Fibroblast of skin of back (primary cell): Measurements from ENCODE around the gene NAA40. TPM values are rescaled to one million over a fixed set of nuclear protein-coding genes. Genes with fewer than 3 reads are reported as not detected.
A peak's percentile ranks its signal among the peaks of the same experiment; 100 is the strongest.

Experiments
- DNase-seq: peaks from one replicate; pipeline ENCODE4 v3.0.0-alpha.2; 2013
- polyA plus RNA-seq, 2 experiments: library from polyadenylated mRNA; unstranded; fragments of 120-200 nt; gene quantifications; one replicate each; pipeline ENCODE4 v1.2.1, GENCODE V29; 2013; ENCODE audit not compliant: insufficient read length in 2 of 2

NAA40 gene
- 17.6 TPM for polyA plus RNA-seq (2013, experiment 1 of 2; ENCODE audit: insufficient read length)
- polyA plus RNA-seq (2013, experiment 2 of 2; ENCODE audit: insufficient read length) = 10.4 TPM

DNA sequence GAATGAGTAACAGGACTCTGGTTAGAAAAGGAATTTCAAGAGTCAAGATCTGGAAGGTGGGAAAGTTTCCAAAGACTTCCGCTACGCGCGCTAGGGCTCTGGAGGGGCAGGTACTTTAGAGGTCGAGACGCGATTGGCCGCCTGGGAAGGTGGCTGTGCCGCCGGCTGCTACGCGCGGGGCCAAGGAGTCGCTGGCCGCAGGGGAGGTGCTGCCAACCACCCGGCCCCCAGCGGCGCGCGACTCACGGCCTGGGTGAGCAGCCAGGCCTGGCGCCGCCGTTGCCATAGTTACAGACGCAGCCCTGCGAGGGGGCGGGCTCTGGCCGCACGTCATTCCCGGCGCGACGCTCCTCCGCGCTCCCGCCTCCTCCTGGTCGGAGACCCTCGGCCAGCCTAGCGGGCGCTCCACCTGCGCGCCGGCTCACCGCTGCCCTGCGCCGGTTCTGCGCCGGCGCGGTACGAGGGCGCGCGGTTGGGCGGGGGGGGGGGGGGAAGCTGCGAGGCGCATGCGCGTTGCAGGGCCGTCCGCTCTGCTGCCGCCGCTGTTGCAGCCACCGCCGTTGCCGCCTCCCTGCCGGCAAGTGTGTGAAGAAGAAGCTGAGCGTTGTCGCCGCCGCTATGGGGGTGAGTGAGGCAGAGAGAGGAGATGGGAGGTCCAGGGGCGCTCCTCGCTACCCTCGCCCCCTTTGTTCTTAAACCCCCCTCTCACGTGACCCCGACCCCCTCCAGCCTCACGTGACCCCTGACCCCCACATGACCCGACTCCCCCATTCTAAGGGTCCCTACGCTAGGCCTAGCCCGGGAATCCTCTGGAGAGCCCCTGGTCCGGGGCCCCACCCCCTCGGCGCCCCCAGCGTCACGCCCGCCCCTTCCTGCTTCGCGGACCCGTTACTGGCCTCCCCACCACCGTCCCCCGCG, at the start of gene NAA40:
NAA40 (plus strand) TSS at position 524 of the 918 bp plus-strand sequence; CDS start at position 619, 95 bp downstream.
- peak; percentile 94 for DNase-seq

DNA sequence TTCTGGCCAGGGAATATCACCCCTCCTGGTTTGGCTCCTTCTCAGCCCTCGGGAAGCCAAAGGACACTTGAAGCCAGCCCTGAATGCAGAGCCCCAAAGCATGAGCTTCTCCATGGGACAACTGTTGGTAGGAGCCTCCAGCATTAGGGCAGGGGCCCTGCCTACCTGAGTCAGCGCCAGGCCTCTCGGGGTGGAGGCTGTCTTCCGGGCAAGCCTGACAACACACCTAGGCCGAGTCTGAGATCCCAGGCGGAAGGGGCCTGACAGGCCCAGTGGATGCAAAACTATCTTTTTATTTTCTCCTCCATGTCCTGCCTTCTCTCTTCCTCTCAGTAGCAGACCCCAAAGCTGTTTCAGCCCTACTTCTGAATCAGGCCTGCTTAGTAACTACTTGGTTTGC, 49.5 kb upstream of the NAA40 start:
- no peak for DNase-seq

DNA sequence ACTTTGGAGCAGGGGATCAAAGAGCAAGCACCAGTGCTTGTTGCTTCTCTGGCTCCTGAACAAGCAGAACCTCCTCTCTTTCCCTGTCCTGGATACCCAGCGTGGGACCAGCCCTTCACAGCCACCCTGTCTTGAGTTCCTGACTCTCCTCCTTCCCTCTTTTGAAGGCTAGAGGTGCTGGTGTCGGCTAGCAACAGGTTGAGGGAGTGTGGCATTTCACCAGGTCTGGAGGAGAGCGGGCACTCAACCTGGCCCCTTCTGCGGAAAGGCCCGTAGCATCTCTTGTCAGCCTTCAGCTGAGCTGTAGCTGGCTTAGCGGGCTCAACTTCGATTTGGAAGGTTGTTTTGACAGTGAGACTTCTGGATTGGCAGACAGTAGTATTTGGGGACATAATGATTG, 48.4 kb upstream of the NAA40 start:
- no peak for DNase-seq

DNA sequence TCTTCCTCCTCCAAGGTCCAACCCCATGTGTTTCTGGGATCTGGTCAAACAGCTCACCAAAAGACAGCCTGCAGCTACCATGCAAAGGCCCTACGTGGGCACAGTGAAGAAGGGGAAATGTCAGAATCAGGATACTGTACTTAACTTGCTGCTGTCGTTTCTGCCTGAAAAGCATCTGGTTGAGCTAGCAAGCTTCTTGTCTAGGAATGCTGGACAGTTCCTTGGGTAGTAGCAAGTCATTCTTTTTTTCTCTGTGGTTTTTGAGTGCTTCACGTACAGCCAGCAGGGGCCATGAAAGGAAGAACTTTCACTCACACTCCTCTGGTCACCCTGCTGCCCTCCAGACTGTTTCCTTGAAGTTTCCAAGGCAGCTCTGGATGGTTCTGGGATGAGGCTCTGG, 46.6 kb upstream of the NAA40 start:
- peak; percentile 36 for DNase-seq

DNA sequence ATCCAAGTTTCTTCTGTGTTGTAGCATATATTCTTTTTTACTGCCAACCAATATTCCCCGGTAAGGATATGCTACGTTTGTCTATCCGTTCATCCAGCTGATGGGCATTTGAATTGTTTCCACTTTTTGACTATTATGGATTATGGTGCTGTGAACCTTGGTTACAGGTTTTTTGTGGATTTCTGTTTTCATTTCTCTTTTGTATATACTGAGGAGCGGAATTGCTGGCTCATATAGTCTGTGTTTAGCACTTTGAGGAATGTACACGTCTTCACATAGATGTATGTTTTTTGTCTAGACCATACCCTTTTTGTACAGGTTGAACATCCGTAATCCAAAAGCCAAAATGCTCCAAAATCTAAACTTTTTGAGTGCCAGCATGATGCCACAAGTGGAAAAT, 45.4 kb upstream of the NAA40 start:
- DNase-seq = no peak

DNA sequence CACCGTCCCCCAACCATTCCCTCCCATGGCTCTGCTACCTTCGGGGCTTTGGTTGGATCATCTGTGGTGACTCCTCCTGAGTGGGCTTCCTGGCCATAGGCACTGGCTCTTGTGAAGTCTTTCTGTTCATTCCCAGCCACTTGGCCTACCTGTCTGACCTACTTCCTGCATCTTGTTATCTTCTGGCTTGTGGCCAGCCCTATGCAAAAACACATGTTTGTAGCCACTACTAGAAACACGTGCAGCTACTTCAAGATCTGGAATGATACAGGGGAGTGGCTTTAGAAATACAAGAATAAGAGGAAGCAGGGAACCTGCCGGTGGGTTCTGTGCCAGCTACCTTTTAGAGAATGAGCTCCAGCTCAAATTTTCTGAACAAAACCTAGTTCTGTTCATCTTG, 42.7 kb upstream of the NAA40 start:
- DNase-seq = no peak

DNA sequence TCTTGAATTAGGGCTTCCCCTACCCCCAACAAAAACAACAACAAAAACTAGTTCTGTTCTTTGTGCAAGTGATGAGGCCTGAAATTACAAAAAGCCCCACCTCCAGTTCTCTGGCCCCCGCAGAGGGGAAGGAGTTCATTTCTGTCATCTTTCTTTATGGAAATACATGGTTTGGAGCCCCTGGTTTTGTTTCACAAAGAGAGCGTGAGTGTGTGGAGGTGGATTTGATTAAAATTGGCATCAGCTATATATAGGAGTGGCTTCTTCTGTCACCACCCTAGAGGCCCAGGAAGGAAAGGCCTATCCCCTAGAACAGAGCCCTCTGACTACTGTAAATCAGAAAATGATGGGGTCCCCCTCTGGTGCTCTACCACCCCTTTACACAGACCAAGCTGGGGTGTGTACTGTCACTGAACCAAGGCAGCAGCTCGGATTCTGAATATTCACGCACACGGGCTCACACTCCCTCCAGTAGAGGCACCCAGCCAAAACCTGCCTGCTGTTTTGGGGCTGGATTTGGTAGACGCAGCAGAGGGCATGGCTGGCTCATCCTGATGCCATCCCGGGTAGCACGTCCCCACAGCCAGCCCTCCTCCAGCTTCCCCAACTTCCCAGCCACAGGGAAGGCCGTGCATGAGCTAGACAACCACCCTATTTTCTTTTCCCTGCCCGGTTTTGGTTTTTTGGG, 41.2 kb upstream of the NAA40 start:
- no peak for DNase-seq

DNA sequence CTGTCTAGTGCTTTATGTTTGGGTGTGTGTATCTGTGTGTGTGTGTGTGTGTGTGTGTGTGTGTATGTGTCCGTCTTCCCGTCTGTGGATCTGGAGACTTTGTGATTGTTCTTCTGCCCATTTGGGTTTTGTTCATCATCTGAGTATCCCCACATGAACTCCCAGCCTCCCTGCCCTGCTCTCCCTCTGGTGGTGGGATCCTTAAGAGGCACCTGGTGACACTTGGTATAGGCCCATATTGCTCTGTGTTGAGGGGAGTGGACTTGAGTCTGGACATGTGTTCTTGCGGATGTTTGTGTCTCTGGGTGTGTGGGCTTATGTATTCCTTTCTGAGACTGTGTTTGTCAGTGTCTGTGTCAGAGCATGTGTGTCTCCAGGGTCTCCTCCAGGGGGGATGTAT, 37.1 kb upstream of the NAA40 start:
- DNase-seq = no peak

DNA sequence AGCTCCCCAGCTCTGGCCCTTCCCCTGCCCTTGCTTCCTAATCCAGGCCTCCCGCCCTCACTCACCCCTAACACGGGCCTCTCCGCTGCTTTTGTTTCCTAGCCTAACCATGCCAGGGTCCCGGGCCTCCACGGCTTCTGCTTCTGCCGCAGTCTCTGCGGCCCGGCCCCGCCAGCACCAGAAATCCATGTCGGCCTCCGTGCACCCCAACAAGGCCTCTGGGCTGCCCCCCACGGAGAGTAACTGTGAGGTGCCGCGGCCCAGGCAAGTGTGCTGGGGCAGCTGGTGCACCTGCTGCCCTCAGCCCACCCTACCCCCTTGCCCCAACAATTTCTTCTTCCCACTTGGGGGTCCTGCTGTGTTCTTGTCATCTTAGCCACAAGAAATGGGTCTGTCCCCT, 34.9 kb upstream of the NAA40 start:
- no peak for DNase-seq

DNA sequence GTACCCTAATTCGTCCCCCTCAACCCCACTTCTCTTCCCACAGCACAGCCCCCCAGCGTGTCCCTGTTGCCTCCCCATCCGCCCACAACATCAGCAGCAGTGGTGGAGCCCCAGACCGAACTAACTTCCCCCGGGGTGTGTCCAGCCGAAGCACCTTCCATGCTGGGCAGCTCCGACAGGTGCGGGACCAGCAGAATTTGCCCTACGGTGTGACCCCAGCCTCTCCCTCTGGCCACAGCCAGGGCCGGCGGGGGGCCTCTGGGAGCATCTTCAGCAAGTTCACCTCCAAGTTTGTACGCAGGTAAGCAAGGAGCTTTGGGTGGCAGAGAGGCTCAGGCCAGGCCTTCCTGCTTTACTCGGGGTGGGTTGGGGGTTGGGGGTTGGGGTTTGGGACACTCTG, 34.1 kb upstream of the NAA40 start:
- no peak for DNase-seq

DNA sequence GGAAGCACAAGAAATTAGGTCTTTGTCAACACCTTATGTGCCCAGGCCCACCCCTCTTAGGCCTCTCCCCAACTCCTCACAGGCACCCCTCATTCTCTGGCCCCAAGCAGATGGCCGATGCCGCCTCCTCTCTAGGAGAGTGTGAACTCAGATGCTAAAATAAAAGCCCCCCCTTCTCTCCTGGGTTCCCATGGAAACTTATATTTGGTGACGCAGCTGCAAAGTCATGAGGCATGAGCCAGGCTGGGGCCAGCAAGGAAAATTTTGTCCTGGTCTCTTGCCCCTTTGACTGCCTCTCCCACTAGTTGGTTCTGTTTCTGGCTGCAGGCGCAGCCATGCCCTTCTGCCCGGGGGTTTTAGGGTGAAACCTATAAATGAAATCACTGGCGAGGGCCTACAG, 33.6 kb upstream of the NAA40 start:
- DNase-seq = no peak

DNA sequence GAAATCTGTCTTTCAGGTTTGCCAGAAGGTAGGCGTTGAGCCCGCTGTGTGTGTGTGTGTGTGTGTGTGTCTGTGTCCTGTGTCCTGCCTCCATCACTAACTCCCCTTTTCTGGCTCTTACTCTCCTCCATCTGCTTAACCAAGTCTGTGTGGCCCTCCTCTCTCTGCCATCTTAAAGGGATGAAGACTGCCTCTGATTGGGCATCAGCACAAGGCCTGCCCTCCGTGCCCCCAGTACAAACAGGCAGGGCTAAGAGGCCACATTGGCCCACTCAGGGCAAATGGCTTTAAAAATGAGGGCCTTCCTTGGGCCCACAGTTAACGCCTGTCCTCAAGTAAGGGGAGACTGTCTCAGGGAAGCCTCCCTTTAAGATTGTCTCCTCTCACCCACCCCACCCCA, 32.7 kb upstream of the NAA40 start:
- DNase-seq = no peak

DNA sequence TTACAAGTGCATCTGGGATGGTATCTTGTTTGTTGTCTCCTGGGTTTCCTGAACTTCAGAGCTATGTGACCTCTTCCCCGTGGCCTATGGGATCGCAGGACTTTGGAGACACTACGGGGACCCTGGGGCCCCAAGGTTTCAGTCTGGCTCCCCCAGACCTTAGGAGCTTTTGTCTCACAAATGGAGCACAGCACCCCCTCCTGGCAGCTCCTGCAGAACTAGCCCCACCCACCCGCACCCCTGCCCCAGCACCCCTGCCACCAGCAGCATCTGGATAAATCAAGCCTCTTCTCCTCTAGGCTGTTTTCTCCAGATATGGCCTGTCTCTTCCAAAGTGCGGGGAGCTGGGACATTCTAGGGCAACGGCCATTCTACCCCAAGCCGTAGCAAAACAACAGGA, 32.2 kb upstream of the NAA40 start:
- no peak for DNase-seq

DNA sequence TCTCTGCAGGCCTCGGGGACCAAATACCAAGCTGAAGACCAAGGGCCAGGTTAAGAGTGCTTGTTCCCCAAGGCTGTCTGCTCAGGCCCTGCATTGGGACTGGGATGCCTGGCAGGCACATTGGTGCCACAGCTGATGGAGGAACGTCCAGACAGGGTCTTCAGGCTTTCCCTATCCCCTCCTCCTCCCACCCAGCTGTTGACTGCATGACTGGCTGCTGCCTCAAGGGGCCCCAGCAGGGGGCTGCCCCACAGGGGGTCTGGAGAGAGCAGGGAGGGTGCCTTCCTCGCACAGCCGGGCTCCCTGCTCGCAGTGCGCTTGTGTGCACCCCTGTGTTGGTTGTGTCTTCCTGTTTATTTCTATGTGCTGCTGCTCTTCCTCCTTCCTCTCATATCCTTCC, 31.7 kb upstream of the NAA40 start:
- no peak for DNase-seq

DNA sequence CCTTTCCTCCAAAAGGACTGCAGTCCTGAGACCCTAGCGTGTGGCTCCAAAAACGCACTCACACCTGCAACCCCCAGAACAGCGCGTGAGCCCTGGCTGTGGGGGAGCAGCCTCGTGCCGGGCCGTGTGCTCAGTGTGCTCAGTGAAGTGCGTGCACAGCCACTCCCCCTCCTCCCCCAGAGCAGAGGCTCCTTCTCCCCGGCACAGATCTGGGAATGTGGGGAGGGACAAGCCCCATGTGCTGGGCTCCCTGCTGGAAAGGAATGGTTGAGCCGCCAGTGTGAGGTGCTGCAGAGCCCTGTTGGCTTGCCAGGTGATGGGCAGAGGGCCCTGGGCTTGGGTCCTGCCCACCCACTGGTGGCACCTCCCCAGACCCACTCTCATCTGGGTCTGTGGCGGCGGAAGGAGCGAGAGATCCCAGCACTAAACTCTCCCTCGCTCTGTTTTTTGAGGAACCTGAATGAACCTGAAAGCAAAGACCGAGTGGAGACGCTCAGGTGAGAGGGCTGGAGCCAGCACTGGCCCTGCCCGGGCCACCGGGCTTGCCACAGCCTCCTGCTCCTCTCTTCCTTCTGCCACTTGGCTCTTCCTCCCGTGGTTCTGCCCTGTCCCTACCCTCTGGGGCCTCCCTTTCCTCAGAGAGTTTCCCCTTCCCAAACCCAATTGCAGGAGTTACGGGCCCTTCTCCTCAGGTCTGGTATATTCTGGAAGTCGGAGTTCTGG, 30.8 kb upstream of the NAA40 start:
- no peak for DNase-seq

DNA sequence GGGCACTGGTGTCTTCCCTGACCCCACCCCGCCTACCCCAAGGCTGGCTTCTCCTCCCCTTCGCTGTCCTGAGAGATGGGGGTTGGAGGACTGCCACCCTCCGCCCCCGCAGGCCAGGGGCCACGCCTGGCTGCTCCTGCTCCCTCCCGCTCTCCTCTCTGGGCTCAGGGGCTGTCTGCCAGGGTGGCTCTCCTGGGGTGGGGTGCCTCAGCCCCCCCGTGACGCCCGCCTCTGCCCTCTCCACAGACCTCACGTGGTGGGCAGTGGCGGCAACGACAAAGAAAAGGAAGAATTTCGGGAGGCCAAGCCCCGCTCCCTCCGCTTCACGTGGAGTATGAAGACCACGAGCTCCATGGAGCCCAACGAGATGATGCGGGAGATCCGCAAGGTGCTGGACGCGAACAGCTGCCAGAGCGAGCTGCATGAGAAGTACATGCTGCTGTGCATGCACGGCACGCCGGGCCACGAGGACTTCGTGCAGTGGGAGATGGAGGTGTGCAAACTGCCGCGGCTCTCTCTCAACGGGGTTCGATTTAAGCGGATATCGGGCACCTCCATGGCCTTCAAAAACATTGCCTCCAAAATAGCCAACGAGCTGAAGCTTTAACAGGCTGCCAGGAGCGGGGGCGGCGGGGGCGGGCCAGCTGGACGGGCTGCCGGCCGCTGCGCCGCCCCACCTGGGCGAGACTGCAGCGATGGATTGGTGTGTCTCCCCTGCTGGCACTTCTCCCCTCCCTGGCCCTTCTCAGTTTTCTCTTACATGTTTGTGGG, 30.0 kb upstream of the NAA40 start:
- no peak for DNase-seq

DNA sequence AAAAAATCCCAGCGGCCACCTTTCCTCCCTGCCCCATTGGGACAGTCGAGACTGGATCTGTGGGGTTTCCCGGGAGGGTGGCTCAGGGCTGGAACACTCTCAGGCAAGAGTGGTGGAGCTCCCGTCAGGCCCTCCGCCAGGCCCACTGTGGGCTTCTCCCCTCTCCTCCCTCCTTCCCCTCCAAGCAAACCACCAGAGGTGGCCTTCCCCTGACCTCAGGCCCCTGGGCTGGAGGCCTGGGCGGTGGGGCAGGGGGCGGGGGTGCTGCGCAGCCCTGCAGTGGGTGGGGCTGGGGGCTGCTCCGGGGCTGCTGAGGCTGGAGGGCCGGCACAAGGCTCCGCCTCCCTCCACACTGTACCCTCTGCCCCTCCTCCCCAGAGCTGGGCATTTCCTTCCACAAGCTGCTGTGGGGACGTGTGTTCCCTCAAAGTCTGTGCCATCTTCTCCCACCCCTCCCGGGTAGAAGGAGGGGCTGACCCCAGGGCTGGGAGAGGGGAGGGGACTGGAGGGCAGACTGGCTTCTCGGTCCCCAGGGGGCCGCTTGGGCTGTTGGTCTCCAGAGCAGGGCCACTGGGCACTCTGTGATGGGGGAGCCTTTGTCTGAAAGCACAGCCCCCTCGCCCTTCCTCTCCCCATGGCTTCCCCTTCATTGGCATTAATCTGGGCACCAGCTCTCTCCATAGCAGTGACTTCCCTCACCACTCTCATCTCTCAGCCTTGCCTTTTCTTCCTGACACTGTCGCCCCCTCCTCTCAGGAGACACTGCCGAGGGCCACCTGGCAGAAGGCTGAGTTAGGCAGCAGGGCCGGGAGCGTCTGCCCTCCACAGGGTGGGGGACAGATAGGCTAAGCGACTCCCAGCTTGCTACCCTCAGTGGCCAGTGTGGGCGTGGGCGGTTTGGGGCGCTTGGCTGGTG, 29.0 kb upstream of the NAA40 start:
- no peak for DNase-seq

DNA sequence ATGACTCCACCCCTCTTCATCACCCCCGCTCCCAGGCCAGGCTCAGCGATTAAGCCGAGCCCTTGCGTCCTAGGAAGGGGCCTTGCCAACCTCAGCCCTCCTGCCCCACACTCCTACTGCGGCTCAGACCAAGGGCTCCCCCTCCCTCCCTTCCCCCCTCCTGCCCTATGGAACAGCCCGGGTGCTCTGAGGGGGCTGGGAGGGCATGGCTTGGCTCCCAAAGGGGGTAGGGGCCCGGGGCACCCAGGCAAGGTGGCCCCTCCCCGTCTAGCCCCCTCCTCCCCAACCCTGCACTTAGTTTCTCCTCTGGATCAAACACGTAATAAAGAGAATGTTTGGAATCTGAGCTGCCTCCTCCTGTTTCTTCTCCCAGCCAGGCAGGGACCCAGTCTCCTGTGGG, 28.1 kb upstream of the NAA40 start:
- no peak for DNase-seq

DNA sequence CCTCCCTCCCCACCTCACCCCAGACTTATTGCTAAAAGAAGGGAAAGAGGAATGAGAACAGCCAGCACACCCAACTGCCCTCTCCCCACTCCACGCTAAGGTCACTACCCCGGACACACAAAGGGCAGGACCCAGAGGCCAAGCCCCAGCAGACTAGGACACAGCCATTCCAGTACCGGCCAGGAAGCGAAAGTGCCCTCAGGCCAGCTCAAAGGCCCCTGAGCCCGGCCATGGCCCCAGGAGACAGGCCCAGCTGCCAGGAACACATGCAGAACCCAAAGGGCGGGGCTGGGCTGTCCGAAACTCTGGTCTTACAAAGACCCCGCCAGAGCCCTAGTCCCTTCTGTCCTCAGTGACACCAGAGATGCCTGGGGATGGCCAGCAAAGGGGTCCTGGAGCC, 27.4 kb upstream of the NAA40 start:
- DNase-seq = no peak

DNA sequence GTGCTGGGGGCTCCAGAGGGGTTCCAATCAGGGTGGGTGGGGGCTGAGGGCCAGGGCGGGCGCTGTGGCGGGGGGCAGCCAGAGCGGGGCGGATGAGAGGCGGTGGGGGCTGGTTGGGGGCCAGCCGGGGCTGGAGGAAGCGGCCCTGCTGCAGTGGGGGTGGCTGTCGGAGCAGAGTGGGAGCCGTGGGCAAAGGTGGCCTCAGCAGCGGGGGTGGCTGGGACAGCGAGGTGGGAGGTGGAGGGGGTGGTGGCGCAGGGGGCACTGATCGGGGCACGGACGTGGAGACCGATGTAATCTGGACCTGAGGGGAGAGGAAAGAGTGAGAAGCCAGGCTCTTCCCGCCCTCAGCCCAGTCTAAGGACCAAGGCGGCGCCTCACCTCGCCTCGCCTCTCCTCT, 26.9 kb upstream of the NAA40 start:
- no peak for DNase-seq

DNA sequence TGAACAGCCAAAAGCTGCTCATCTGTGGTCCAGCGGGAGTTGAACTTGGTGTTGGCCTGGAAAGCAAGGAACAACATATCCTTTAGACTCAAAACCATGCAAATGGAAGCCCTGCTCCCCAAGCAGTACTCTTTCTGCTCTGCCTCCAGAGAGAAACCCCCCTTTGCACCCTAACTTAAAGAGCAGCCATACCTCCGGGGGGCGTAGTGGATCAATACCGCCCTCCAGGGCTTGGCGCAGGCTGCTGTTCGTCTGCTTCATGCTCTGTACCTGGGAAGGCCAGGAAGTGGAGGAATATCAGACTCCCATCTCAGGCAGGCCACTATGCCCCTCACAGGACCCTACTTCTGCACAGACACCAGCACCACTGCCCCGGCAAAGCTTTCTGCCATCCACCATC, 26.1 kb upstream of the NAA40 start:
- DNase-seq = no peak
